Measurements from ENCODE around the gene DHFR2.
A peak's percentile ranks its signal among the peaks of the same experiment; 100 is the strongest.
"Not testable (repeated sequence)": the region's sequence is repeated elsewhere in the genome, so short reads cannot be mapped to it uniquely, and the experiment has no call there.

DHFR2 gene

DNA sequence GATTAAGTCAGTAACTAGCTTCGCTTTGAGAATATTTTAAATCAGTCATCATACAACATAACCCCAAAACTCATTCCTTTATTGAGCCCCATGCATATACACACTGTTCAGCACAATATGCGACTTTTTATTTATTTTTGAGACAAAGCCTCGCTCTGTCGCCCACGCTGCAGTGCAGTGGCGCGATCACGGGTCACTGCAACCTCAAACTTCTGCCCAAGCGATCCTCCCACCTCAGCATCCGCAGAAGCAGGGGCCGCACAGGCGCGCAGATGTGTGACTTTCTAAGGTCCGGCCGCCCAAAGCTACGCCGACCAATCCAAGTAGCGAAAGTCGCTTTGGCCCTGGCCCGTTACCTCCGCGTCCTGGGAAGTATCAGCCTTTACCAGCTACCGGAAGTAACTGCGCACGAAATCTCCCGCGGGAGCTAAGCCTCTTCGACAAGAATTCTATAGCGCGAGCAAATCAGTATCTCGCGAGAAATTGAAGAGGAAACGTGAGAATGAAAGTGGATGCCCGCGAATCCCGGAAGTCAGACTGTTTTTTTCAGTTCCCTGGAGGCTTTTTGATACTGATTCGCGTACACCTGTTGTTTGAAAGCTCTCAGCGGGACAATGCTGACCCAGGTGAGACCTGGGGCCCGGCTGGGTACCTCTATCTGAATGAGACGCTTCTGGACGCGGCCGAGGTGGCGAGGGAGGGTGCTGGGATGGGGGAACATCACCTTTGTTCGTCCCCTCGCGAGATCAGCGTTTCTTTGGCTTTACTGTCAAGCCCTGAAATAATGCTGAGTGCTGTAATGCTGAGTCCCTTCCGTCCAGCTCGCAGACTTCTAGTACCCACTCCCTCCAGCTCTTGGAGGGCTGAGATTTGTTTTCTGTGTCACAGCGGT, at the start of gene DHFR2, which contains the start of gene NSUN3:
DHFR2 (minus strand) TSS at position 404 of the 892 bp plus-strand sequence. CDS start 1,405 bp downstream, outside the sequence.
NSUN3 (plus strand) TSS at position 549 of the 892 bp plus-strand sequence; CDS start at position 615, 66 bp downstream.
- peak; percentile 99 for DNase-seq

DNA sequence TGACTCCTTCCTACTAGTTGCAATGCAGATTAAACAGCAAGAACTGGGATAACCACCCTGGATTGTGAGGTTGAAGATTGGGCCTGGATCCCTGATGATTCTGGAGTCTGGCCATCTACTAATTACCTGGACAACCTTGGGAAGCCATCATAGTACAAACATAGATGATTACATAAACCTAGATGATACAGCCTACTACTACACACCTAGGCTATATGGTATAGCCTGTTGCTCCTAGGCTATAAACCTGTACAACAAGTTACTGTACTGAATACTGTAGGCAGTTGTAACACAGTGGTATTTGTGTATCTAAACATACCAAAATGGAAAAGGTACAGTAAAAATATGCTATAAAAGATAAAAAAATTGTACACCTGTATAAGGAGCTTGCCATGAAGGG, 48.1 kb upstream of the DHFR2 start:
- no peak for DNase-seq

DNA sequence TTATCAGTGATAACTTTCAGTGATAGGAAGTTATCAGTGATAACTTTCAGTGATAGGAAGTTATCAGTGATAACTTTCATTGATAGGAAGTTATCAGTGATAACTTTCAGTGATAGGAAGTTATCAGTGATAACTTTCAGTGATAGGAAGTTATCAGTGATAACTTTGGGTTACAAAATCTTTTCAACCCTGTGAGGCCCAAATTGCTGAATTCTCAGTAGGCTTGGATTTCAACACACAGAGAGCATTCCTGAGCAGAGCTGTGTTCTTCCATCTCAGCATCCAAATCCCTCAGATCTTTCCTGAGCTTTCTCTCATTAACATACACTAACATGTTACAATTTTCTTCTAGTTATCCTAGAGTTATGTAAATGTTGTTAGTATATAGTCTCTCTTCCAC, 47.5 kb upstream of the DHFR2 start:
- DNase-seq: not testable (repeated sequence)

DNA sequence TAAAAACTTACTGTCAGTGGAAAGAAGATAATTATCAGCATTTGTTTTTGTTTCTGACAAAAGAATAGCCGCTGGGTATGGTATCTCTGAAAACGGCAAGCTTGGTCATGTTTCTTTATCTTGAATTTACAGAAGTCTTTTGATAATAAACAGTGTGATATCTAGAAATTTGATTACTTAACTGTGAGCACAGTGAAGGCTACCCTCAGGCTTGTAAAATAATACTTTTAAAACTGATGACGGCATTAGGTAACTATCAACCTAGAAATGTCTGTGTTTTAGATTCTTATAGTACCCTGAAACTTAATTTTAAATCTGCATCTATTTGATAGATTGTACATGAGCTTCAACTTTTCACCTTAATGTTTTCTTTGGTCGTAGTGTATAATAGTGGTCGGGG, 43.6 kb upstream of the DHFR2 start:
- DNase-seq: no peak

DNA sequence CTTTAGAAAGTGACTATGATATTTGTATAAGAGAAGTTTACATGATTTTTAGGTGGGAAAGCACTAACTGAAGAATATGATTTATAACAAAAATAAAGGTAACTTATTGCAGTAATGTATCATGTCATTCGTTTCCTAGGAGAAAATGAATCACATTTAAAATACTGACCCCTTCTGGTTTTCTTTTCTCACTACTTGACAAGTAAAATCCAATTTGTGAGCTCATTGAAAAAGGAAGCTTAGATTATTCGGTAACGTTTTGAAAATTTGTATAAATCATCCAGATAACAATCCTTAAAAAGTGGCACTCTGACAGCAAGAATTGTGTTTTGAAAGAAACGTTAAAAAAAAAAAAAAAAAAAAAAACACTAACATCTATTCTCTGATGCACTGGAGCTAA, 39.1 kb upstream of the DHFR2 start:
- no peak for DNase-seq

DNA sequence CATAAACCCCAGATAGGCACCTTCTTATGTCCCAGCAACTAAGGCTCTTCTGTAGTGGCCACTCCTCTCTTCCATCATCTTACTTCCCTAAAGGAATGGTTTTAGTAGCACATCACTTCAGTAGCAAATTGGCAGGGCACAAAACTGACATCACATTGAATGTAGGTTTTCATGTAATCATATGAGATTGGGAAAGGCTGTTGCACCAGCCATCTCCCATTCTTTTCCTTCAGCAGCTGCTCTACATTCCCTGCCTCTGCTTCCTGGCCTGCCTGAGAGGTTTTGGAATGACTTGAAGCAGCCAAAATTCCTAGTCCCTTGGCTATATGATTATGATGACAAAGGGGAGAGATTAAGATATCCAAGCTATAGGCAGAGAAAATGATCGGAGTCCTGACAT, 36.6 kb upstream of the DHFR2 start:
- no peak for DNase-seq

DNA sequence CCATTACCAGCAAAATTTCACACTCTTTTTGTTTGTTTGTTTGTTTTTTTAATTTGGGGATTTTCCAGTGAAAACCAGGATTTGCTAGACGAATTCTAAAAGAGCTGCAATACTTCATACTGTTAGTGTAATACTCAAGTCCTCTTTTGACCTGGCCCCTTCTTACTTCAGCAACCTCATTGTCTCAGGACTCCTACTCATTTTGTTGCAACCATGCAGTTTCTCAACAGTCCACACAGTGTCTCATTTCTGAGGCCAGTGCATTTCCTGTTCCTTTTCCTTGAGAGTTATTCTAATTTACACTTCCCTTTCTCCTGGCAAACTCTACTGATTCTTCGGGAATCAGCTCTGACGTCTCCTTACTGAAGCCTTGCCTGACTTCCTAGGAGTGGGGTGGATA, 35.7 kb upstream of the DHFR2 start:
- DNase-seq: no peak

DNA sequence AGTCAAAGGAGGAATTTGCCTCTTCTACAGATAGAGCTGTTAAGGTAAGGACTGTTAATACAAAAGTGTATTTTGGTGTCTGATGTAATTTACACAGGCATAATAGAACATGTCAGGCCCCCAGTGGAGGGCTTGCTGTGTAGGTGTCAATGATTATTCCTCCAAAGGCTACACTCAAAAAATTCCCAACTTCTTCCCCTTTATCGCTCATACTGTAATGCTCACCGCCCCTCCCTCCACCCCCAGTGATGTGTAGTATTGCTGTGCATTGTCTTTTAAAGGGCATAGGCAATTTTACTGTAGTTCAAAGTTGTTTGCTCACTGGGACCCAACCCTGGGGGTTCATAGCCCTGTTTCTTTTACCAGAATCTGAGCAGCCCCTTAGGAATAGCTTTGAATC, 32.4 kb upstream of the DHFR2 start:
- DNase-seq: no peak

DNA sequence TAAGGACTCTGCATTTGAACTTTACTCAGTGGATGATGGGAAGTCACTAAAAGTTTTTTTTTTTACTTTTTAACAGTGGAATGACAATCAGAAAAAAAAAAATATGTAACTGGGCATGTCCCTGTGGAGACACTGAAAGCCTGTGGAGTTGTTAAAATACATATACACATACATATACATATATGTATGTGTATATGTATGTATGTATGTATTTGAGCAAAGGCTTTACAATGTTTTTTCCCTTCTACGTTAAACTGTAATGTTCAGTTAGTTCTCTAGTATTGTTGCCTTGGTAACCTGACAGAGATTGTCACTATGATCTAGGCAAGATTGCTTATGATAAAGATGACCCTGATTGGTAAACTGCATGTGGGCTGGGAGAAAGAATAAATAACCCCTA, 30.4 kb upstream of the DHFR2 start:
- no peak for DNase-seq

DNA sequence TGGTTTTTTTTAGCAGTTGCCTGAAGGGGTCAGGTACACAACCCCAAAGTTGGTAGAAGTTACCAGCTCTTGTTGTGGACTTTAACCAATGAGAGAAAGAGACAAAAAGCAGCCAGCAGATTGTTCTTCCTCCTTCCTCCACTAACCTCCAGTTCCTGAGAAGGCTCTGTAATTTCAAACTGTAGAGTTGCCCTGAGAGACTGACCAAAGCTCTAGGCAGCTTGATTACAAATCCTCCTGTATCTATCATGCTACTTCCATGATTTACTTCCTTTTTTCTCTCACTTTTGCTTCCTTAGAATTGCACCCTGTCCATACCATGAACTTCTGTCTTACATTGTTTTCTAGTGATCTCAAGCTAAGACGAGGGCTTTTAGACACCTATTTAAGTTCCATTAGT, 29.4 kb upstream of the DHFR2 start:
- DNase-seq: no peak

DNA sequence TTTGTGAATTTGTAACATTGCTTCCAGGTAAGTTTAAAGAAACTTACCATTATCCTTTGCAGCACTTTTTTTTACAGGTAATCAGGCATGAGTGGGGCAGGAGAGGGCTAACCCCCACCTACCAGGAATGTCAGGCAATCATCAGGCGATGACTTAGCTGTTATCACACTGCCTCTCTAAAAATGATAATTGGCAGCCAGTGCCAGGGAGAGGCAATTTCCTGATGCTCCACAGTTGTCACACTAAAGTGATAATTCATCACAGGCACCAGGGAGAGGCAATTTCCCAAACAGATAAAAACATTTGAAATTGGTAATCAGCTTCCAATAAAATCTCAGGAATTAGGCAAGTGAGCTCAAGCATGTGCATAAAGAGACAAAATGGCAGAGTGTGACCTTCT, 26.4 kb upstream of the DHFR2 start:
- DNase-seq: no peak

DNA sequence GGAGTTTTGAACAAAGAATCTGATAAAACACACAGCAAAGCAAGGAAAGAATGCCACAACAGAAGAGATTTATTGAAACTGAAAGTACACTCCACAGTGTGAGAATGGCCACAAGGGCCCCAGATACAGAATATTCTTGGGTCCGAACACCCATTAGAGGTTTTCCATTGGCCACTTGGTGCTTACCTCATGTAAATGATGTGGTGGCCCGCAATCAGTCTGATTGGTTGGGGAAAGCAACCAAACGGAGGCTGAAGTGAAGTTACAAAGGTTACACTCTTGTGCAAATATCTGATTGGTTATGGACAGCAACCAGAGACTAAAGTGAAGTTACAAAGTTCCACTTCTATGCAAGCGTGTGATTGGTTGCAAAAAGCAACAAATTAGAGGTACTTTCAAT, 20.5 kb upstream of the DHFR2 start:
- no peak for DNase-seq

DNA sequence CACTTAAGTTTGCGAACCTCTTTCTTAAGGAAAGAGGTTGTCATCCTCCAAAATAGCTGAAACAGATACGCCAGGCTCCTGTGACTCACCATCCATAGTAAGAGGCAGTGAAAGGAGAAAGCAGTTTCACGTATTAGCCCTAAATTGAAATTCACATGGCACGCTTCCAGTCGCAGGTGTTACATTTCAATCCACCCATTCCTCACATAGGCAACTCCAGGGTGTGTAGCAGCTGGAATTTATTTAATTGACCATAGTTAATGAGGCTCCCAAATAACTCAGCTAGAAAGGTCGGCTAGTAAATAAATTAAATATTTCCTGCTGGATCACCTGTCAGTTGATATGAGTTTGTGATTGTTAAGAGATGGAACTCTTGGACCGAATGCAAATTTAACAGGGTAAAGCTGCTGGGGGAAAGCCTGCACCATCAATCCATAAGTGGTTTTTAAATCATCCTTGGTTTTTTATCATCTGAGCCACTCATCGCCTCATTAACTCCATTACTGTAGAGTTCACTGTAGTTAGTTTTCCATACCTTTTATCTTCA, 19.7 kb upstream of the DHFR2 start:
- no peak for DNase-seq

DNA sequence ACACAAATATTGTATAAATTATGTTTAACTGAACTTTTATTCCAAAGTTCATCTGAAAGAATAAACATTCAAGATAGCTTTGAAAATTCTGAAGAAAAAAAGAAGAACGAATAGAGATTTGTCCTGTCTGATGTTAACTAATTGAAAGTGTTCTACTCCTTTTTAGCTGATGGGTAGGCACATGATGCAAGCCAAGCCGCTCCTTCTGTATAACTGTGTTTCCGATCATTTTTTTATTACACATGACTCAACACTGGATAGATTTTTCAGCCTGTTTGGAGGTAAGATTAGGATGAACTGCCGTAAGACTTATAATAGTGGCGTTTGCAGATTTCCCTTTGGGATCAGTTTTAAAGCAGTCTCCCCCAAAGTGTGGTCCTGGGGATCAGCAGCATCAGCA, 19.2 kb upstream of the DHFR2 start:
- DNase-seq: no peak

DNA sequence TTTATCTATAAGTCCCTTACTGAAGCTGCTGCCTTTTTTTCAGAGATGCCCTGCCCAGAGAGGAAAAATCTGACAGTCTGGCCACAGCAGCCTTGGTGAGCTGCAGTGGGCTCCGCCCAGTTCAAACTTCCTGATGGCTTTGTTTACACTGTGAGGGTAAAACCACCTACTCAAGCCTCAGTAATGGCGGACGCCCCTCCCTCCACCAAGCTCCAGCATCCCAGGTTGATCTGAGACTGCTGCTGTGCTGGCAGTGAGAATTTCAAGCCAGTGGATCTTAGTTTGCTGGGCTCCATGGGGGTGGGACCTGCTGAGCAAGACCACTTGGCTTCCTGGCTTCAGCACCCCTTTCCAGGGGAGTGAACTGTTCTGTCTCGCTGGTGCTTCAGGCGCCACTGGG, 17.8 kb upstream of the DHFR2 start:
- not testable (repeated sequence) for DNase-seq

DNA sequence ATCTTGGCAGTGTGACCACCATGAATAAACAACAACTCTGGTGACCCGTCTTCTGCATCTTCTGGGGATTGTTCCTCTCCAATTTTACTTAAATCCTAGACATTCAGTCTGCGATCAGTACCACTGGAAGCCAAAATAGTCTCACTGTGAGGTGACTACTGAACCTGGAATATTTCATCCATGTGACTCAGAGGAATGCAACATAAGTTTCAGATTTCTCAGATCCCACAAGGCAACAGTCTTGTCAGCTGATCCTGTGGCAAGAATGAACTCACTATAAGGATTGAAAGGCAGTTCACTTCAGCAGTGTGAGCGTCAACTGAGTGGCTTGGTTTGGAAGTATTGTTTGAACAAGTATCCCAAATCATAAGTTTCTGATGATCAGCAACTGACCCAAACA, 13.3 kb upstream of the DHFR2 start:
- no peak for DNase-seq

DNA sequence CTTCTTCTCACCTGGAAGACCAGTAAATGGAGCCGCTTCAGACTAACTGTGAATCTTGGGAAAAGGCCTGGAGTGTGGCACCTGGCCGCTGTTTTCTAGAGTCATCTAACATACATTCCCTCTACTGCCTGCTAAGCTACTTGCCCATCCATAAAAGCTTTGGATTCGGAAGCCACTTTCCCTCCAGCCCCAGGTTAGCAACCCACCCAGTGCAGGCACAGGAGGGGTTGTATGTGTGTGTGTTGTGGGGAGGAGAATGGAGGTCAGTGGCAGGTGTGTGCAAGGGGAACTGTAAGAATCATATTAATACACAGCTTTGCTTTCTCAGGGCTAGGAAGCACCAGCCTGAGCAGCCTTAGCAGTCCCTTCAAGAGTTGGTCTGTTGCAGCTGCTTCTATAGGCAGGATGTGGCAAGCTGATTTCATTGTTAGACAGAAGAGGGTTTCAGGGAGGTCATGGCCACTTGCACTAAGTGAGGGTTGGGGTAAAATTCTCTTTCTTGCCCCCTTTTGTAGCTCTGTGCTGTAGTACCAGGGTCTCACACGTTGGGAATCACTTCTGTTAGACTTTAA, 9.1 kb upstream of the DHFR2 start:
- no peak for DNase-seq

DNA sequence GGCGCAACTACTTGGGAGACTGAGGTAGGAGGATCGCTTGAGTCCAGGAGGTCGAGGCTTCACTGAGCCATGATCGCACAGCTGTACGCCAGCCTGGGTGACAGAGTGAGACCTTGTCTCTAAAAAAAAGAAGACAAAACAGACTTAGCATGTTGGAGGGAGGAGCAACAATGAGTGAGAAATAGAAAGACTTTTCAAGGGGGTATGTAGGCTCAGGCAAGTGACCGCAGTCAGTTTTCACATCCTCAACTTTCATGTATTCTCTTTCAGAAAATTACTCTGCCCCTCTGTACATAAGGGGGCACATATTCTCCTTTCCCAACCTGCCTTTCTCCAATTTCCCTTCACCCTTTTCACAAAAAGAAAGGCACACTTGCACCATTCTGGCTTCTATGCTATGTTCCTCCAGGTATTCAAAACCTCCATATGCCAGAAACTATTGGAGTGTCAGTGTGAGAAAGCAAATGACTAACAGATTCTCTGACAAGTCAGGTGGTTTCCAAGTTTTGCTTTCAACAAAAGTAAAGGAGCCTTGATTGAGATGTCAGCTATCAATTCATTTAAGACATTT, 7.7 kb upstream of the DHFR2 start:
- no peak for DNase-seq

DNA sequence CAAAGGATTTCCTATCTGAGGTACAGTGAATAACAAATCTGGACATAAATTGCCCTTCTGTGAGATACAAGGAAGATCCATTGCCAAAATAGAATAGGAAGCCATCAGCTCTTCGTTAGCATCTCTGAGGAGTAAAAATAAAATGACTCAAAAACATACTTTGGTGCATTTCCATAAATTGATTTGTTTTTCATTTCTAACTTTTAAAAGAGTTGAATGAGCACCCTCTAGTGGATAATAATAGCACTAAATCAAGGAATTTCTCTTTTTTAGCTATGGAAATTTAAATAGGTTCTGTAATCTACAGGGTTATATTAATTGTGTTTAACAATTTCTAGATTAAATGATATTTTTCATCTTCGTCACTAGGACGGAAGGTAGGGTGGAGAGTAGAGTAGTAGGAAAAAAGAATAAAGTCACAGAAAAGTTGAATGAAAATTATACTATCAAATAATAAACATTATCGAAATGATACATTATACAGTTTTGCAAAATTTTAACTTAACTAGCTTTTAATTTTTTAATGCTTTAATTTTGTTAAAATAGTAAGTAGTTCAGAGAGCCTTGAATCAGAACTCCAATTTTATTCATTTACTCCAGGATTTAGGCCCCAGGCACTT, 6.6 kb upstream of the DHFR2 start:
- DNase-seq: no peak

DNA sequence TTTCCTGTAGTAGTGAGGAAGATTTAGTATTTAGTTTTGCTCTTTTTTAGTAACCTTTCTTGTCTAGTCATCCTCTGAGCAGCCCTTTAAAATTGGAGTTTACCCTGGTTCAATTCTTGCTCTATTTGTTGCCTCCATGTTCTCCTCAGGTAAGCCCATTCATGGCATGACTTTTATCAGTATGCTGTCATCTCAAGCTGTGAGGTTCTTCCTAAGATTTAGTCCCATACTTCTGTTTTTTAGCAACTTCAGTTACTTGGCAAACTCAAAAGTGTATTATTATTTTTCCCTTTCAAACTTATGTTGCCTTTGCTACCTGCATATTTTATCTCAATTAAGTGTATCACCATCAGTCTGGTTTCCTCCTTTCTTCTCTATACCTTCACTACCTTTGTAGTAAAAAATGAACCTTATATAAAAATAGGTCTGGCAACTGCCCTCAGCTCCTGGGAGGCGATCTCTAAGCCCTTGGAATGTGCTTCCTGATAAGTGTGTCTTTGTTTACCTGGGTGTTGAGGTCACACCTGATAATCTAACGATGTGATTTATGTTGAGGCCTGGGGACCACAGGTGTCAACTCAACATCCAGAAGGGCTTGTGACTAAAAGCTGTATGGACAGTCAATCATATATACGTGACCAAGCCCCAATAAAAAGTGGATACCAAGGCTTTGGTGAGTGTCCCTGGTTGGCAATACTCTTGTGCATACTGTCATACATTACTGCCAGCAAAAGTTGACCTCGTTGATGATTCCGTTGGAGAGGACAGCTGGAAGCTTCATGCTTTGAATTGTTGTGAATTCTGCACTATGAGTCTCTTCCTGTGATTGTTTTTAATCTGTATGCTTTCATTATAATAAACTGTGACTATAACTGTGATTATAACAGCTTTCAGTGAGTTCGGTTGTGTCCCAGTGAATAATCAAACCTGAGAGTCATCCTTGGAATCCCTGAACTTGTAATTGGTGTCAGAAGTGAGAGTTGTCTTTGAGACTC, 4.1 kb upstream of the DHFR2 start:
- DNase-seq: no peak

DNA sequence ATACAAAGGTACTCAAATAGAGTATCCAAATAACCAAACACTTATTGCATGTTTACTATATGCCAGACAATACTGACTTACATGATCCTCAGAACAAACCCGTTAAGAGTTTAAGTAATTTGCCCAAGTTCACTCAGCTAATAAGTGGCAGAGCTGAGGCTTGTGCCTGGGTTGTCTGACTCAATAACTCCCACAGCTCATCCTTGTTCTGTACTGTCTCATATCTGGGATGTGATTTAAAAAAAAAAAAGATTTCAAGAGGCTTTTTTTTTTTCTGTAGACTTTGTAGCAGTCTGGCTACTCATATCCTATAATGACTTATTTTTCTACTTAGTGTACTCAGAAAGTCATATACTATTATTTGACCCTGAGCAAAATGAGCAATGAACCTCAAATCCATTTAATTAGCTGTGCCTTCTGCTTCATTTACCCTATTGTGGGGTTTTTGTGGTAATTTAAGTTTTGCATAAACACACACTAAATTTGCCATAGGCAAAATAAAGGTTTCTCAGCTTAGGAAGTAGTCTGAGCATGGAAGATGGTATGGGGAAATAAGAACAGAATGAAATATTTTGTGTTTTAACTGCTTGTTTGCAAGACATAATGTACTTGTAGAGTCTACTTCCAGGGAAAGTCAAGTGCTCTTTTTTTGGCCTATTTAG, 3.2 kb upstream of the DHFR2 start:
- DNase-seq: no peak

DNA sequence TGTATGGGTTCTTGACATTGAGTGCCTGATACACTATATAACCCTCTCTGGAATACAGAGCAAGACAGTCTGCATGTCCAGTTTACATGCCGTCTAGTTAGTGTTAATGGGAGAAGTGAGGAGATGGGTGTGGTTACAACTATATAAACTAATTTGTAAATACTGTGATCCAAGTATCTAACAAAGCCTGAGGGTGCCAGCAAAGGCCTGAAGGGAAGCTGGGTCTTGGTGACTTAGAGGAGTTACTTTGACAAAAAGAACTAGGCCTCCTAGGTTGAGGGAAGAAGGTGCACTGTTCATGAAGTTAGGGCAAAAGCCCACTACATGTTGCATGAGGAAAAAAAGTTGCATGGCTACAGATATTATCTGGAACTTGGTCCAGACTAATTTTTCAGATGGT, 2.4 kb upstream of the DHFR2 start:
- no peak for DNase-seq

All from NCI-H1436 (cell line).